Measurements from ENCODE around the gene NUAK1. TPM values are rescaled to one million over a fixed set of nuclear protein-coding genes. Genes with fewer than 3 reads are reported as not detected.

Gene NUAK1
- total RNA-seq, 1 experiment from 2014 or later: 14.3 TPM

DNA sequence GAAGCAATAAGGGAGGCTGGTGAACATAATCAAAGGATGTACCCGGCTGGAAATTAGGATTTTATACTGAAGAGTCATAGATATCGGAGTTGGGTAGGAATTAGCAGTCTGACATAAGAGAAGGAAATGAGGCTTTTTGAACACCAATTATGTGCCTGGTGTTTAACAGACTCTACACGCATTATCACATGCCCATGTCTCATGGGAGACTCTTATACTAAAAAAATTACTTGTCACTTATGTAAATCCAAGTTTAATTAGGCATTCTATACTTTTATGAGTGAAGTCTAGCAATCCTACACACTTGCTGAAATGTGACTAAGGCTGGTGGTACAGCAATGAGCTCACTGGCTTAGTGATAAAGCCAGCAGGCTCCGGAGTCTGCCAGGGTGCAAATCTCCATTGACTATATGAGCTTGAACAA, 93.5 kb downstream of the NUAK1 start:
- intact Hi-C loops (cut with micrococcal nuclease; ENCODE audit: unreplicated experiment): no loop called here

GRCh38 chr12:106044773-106045172, 94.0 kb downstream of the NUAK1 start:
- H3K27ac Mint-ChIP-seq (ENCODE audit: unreplicated experiment): no peak overlapping the region
- BruUV-seq (replicated peaks): no TSS peak
- H3K27me3 Mint-ChIP-seq (ENCODE audit: unreplicated experiment): peaks cover 21% of the 10 kb centered on the region
- no peak overlapping the region for H3K4me3 Mint-ChIP-seq (ENCODE audit: low read depth, unreplicated experiment)
- H3K9me3 Mint-ChIP-seq (ENCODE audit: low read depth, unreplicated experiment): peaks cover 4% of the 10 kb centered on the region
- H3K36me3 Mint-ChIP-seq (ENCODE audit: insufficient read depth, unreplicated experiment): no peaks in the 10 kb centered on the region
- no peaks in the 10 kb centered on the region for H3K4me1 Mint-ChIP-seq (ENCODE audit: low read depth, unreplicated experiment)
- DNase-seq: no peak
- CTCF ChIA-PET: no interaction called here
- TF ChIP-seq, protein P1, sequence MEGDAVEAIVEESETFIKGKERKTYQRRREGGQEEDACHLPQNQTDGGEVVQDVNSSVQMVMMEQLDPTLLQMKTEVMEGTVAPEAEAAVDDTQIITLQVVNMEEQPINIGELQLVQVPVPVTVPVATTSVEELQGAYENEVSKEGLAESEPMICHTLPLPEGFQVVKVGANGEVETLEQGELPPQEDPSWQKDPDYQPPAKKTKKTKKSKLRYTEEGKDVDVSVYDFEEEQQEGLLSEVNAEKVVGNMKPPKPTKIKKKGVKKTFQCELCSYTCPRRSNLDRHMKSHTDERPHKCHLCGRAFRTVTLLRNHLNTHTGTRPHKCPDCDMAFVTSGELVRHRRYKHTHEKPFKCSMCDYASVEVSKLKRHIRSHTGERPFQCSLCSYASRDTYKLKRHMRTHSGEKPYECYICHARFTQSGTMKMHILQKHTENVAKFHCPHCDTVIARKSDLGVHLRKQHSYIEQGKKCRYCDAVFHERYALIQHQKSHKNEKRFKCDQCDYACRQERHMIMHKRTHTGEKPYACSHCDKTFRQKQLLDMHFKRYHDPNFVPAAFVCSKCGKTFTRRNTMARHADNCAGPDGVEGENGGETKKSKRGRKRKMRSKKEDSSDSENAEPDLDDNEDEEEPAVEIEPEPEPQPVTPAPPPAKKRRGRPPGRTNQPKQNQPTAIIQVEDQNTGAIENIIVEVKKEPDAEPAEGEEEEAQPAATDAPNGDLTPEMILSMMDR (IDR thresholded peaks at IDR 0.05; ENCODE audit: unreplicated experiment): no peak
- intact Hi-C loops (cut with micrococcal nuclease; ENCODE audit: unreplicated experiment): no loop called here

More for the DNA sequence above, 93.5 kb downstream of the NUAK1 start:
- Mint-ChIP-seq H3K9me3 (ENCODE audit: low read depth, unreplicated experiment) (peaks cover 4% of the 10 kb centered on the region), H3K36me3 (ENCODE audit: insufficient read depth, unreplicated experiment) (no peaks in the 10 kb centered on the region), H3K27me3 (ENCODE audit: unreplicated experiment) (peaks cover 26% of the 10 kb centered on the region), H3K4me1 (ENCODE audit: low read depth, unreplicated experiment) (no peaks in the 10 kb centered on the region), H3K27ac (ENCODE audit: unreplicated experiment) (no peak overlapping the region), H3K4me3 (ENCODE audit: low read depth, unreplicated experiment) (no peak overlapping the region)
- TF ChIP-seq, protein P1 (IDR thresholded peaks at IDR 0.05; ENCODE audit: unreplicated experiment): no peak
- no peak for DNase-seq
- CTCF ChIA-PET: no interaction called here
- no TSS peak for BruUV-seq (replicated peaks)

GRCh38 chr12:106042037-106042436, 96.7 kb downstream of the NUAK1 start:
- DNase-seq: no peak
- H3K27me3 Mint-ChIP-seq (ENCODE audit: unreplicated experiment): no peaks in the 10 kb centered on the region
- CTCF ChIA-PET: no interaction called here
- intact Hi-C loops (cut with micrococcal nuclease; ENCODE audit: unreplicated experiment): no loop called here
- H3K9me3 Mint-ChIP-seq (ENCODE audit: low read depth, unreplicated experiment): peaks cover 4% of the 10 kb centered on the region
- H3K4me1 Mint-ChIP-seq (ENCODE audit: low read depth, unreplicated experiment): no peaks in the 10 kb centered on the region
- no peaks in the 10 kb centered on the region for H3K36me3 Mint-ChIP-seq (ENCODE audit: insufficient read depth, unreplicated experiment)
- no TSS peak for BruUV-seq (replicated peaks)
- no peak overlapping the region for H3K4me3 Mint-ChIP-seq (ENCODE audit: low read depth, unreplicated experiment)
- no peak overlapping the region for H3K27ac Mint-ChIP-seq (ENCODE audit: unreplicated experiment)
- TF ChIP-seq, protein P1 (IDR thresholded peaks at IDR 0.05; ENCODE audit: unreplicated experiment): no peak

DNA sequence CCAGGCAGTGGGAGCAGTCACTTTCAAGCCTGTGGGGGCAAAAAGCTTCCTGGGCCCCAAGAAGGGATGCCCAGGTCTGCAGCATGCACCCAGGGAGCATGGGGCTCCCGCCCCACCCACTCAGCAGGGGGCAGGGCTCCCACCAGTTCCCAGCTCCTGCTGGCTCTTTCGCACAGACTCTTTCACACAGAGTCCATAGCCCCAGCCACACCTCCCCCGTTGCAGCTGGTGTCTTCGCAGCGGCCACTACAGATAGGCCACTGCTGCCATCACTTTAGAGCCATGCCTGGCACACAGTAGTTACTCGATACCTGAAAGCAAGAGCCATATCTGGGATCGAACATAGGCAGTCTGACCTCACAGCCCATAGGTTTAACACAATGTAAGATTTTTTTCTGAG, 98.2 kb downstream of the NUAK1 start:
- H3K4me1 Mint-ChIP-seq (ENCODE audit: low read depth, unreplicated experiment): no peaks in the 10 kb centered on the region
- BruUV-seq (replicated peaks): no TSS peak
- CTCF ChIA-PET: no interaction called here

More for the DNA sequence above, 98.2 kb downstream of the NUAK1 start:
- TF ChIP-seq, protein P1 (IDR thresholded peaks at IDR 0.05; ENCODE audit: unreplicated experiment): no peak
- DNase-seq: no peak
- intact Hi-C loops (cut with micrococcal nuclease; ENCODE audit: unreplicated experiment): no loop called here
- Mint-ChIP-seq H3K9me3 (ENCODE audit: low read depth, unreplicated experiment) (peaks cover 4% of the 10 kb centered on the region), H3K27me3 (ENCODE audit: unreplicated experiment) (no peaks in the 10 kb centered on the region), H3K36me3 (ENCODE audit: insufficient read depth, unreplicated experiment) (no peaks in the 10 kb centered on the region), H3K27ac (ENCODE audit: unreplicated experiment) (no peak overlapping the region), H3K4me3 (ENCODE audit: low read depth, unreplicated experiment) (no peak overlapping the region)

Data from Calu3 (cell line).